Measurements from ENCODE around the gene DLGAP1.

DLGAP1 gene

DNA sequence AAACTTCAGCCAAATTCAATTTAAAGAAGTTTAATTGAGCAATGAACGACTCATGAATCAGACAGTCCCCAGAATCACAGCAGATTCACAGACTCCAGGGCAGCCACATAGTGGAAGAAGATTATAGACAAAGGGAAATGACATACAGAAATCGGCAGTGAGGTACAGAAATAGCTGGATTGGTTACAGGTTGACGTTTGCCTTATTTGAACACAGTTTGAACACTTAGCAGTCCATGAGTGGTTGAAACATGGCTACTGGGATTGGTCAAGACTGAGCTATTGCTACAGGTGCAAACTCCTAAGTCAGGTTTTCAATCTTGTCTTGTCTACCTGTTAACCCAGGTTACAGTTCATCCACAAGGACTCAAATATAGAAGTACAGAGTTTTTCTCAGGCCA, 169.6 kb downstream of the DLGAP1 start:
- no peak for DNase-seq

DNA sequence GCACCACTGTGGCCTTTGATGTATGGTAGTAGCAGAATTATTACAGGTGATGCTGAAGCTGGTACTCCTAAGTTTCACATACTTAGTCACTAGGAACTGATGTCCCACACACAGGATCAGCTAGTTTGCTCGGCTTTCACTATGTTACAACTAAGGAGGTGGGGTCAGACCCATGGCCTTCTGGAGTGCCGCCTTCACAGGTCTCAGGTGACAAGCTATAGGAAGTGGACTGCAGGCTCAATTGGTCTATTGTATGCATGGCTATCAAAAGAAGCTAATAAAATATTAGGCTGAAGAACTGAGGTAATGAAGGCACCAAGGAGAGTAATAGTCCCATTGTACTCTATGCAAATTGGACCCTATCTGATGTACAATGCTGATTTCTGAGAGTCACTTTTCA, 170.6 kb downstream of the DLGAP1 start:
- DNase-seq: no peak

DNA sequence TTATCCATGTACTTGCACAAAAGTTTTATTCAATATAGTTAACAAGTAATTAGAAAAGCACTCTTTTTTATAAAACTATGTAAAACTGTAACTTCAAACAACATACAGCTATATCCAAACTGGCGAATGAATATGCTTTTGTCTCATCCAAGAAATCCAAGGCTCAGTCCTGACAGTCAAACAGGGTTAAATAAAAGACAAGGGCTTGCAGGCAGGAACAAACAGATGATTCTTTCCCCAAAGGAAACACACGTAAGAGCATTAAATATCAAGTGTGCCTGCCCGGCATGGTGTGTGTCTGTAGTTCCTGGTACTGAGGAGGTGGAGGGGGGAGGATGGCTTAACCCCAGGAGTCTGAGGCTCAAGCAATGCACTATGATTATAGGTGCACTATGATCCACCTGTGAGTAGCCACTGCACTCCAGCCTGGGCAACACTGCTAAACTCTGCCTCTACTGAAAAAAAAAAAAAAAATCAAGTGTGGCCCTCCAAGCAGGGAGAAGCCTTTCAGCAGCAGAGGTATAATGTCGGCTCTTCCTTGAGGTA, 171.3 kb downstream of the DLGAP1 start:
- no peak for DNase-seq

GRCh38 chr18:4282954-4283353, 172.2 kb downstream of the DLGAP1 start:
- DNase-seq: no peak

- no peak for DNase-seq
These were observed 178.0 kb downstream of the DLGAP1 start for GRCh38 chr18:4276953-4277585.

- DNase-seq: no peak
These were observed 183.2 kb downstream of the DLGAP1 start for GRCh38 chr18:4271952-4272351.

- no peak for DNase-seq
These were observed 184.1 kb downstream of the DLGAP1 start for GRCh38 chr18:4270988-4271387.

DNA sequence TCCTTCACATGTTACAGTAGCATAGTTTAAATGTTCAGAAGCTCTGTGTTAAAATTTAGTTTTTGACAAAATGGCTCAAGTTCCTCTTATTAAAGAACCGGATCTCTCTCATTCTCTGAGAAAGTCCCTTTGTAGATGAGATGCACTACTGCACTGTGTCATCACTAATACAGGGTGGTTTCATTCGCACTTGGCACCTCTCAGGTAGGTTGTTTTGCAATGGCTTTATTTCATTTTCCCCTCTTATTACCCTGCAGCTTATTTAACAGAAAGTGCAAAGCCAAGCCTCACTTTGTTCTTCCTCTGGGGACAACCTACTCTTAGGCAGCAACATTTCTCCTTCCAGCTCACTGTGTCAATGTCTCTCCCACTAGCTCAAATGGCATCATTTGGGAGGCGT, 185.1 kb downstream of the DLGAP1 start:
- DNase-seq: no peak

DNA sequence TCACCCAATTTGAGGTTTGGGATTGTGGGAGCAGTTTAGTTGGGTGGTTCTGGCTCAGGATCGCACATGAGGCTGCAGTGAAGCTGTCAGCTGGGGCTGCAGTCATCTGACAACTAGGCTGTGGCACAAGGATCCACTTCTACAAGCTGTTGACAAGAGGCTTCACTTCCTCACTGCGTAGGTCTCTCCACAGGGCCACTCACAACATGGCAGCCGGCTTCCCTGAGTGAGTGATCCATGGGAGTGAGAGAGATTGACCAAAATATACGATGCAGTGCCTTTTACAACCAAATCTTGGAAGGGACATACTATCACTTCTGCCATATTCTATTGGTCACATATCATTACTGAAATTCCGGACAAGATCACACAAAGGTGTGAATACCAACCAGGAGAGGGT, 187.5 kb downstream of the DLGAP1 start:
- DNase-seq: no peak

DNA sequence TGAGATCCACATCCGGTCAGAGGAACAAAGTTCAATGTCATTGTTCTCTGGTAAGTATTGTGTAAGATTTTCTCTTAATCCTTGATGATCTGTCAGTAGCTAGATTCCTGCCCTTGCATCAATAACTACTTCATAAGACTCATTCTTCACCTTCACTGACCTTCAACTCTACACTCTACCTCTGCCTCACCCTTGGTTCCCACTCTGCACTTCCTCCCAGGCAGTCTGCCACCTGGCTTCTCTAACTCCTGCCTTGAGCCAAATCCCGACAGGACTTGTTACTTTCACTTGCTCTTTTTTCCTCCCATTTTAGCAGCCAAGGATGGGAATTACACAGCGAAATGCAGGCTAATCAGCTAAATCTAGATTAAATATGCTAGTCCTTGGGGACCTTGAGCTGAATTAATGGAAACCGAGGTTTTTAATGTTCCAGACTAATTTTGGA, 190.7 kb downstream of the DLGAP1 start:
- no peak for DNase-seq

DNA sequence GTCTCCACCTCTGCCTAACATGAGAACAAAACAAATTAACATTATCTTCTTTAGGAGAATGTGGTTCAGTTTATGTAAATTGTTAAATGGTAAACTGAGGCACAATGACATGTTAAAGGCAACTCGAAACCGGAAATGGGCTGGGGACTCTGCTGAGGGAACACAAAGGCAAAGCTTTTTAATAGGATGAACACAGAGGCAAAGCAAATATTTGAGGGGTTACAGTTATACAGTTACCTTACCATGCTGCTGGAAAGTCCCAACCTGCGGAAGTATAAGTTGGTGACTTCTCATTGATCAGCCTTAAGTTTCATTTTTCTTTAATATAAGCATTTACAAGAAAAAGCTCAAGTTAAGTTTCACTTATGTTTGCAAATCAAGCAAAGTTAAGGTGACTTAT, 195.0 kb downstream of the DLGAP1 start:
- no peak for DNase-seq

GRCh38 chr18:4256766-4257417, 198.2 kb downstream of the DLGAP1 start:
- no peak for DNase-seq

DNA sequence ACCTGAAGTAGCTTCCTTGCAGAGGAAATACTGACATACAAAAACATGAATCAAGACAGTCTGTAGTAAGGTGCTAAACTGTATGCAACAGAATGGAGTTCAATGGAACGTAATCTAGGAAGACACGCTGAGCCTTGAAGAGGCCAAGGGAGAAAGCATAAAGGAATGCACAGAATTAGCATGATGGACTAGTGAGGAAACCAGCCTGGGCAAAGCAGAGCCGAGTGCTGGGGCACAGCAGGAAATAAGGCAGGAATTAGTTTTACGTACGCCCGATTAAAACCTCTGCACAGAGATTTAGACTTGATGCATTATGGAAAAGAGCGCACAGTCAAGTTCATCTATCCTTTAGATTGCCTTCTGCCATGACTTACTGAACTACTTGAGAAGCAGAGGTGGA, 200.3 kb downstream of the DLGAP1 start:
- DNase-seq: no peak

- DNase-seq: no peak
These were observed 202.3 kb downstream of the DLGAP1 start for GRCh38 chr18:4252829-4253228.

DNA sequence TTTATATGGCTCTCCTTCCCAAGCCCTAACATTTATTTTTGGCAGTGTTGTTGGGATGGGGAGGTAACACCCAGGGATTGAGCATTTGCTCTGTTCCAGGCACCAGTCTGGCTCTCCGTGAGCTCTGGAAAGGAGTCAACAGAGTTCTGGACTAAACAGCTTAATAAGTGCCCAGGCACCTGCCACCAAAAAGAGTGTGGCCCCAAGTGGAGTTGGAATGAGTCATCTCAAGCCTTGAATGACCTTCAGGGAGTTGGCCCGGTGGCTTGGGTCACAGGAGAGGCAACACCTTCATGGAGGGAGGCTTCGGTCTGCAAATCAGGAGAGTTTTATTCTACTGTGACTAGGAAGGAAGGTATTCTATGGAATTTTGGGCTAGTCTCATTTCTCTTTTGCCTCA, 203.2 kb downstream of the DLGAP1 start:
- DNase-seq: no peak

DNA sequence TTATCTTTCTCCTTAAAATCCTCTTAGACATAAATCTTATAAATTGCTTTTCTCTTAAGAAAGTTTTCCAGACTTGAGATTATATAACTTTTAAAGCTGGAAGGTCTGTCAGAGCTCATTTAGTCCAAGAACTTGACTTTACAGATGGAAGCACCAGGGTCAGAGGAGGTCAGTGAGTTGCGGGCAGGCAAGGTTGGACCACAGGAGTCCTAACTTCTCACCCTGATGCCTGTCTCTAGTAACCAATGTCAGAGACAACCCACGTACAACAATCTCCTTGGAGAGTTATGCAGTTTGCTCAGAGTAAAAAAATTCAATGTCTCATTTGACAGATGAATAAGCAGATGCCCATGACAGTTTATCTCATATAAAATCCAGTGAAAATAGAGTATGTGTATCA, 203.9 kb downstream of the DLGAP1 start:
- DNase-seq: no peak

DNA sequence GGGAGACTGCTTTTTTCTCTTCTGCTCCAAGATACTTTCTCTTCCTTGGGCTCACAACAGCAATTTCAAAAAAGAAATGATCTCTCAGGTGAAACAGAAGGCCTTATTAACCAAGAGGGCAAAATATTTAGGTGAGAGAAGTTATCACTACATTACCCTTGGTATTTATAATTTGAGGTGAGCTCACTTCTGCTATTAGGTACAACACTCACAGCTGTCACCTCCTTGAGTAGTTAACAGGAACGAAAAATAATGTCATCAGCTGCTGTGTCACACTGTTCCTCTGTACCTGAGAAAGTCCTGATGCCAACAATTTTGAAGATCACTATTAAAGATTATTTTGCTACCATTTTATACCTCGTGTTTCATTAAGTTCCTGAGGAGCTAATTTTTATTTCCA, 205.0 kb downstream of the DLGAP1 start:
- DNase-seq: no peak

GRCh38 chr18:4248686-4249085, 206.4 kb downstream of the DLGAP1 start:
- DNase-seq: no peak

DNA sequence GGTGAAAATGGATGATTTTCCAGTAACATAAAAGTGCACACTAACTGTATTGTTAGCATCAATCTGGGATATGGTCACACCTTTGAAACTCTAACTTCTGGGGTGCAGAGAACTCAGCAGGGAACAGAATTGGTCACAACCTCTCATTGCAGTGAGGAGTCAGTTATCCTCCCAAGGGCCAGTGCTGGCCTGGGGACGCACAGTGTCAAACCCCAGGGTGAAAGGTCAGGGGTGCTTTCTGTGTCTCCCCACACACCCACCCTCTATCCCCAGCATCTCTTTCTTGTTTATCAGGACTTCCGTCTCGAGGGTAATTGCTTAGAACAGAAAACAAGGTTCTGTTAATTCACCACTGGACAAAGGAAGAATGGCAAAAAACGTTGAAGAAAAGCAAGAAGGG, 208.7 kb downstream of the DLGAP1 start:
- no peak for DNase-seq

- no peak for DNase-seq
These were observed 209.7 kb downstream of the DLGAP1 start for GRCh38 chr18:4245456-4245855.

DNA sequence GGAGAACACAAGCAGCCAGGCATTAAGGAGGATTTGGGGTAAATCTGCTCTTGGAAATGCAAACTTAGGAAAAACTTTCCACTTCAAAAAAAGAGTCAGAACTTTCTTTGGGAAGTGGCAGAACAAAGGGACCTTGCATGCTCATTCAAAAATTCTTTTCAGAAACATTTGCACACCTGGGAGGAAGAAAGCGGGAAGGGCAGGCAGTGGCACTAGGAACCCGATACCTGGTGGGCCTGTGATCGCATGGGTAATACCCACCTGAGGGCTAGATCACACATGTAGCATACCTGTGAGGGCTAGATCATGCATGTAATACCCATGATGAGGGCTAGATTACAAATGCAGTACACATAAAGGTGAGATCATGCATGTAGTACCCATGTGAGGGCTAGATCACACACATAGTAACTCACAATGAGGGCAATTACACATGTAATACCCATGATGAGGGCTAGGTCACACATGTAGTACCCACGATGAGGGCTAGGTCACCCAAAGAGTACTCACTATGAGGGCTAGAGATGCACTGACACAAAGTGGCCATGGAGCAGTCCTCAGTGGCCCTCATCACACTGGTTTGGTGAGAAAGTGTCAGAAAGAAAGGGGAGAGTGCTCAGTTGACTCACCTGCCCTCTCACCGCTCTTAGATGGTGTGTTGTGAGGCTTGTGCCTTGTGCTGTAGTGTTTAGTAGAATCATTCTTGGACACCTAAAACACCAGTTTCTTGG, 212.5 kb downstream of the DLGAP1 start:
- DNase-seq: no peak

- DNase-seq: no peak
These were observed 214.0 kb downstream of the DLGAP1 start for GRCh38 chr18:4241090-4241617.

- DNase-seq: no peak
These were observed 216.1 kb downstream of the DLGAP1 start for GRCh38 chr18:4238966-4239365.

- no peak for DNase-seq
These were observed 217.5 kb downstream of the DLGAP1 start for GRCh38 chr18:4237664-4238041.
